H1 (cell line): ENCODE measurements around the gene C5orf52. TPM values are rescaled to one million over a fixed set of nuclear protein-coding genes. Genes with fewer than 3 reads are reported as not detected.

Experiments used
- E2F6 ChIP-seq: IDR thresholded peaks from 2 replicates; pipeline ENCODE4 v1.6.1; 2012; ENCODE audit warnings: inconsistent platforms
- MAX ChIP-seq: IDR thresholded peaks from 2 replicates; pipeline ENCODE4 v1.6.1; 2012; ENCODE audit warnings: inconsistent platforms
- USF2 ChIP-seq: IDR thresholded peaks from 2 replicates; pipeline ENCODE4 v1.6.1; 2011; ENCODE audit warnings: low read length, improper control_type of control experiment
- polyA plus RNA-seq, 7 experiments: library from polyadenylated mRNA; depleted of rRNA in 3 of 7; stranded (reverse) in 5 of 7; unstranded in 2 of 7; fragments of >200 nt in 5 of 7; fragments of 200-250 nt in 2 of 7; gene quantifications; 1 replicate in 5 of 7; 2 replicates in 1 of 7; 4 replicates in 1 of 7; pipeline versions ENCODE4 v1.2.1 to v1.2.3, GENCODE V29; 2011 to 2013; ENCODE audit warnings: missing spikeins in 2 of 7, mixed read lengths in 2 of 7
- total RNA-seq: library from RNA; stranded (reverse); fragmentation: NEBNext Ultra II Directional; extraction: Animal tissue kit (Norgen Biotek cat#: 25700); gene quantifications from 2 replicates; pipeline ENCODE4 v1.2.1, GENCODE V29; 2021

C5orf52 gene
- total and polyA plus RNA-seq, 2 of the 8 experiments (the other 6 are each of a cell fraction or from before 2014, with no cell fraction given): not detected

GRCh38 chr5:157659868-157660660, 11.3 kb upstream of the C5orf52 start (continued):
- no peak for TF ChIP-seq USF2
- TF ChIP-seq E2F6: no peak
- no peak for TF ChIP-seq MAX
- TF ChIP-seq, all 59 proteins: peak for 0
